Stomach (tissue), 9 donors: ENCODE data around the gene EVC2. TPM values are rescaled to one million over a fixed set of nuclear protein-coding genes. Genes with fewer than 3 reads are reported as not detected.

Source experiments
- DNase-seq, 2 donors: peaks; one replicate each; pipeline versions ENCODE4 v3.0.0 to v3.0.0-alpha.2; 2013 to 2019
- H3K27ac ChIP-seq, 5 donors: fragments of 200-600 bp in 4 of 5; sonication (generic) in 4 of 5; one replicate each; pipeline ENCODE4 v1.5.1; 2013 to 2019; ENCODE audit warnings: mild to moderate bottlenecking in 1 of 5, moderate library complexity in 1 of 5
- H3K27me3 ChIP-seq, 3 donors: fragments of 200-600 bp; sonication (generic); one replicate each; pipeline ENCODE4 v1.5.1; 2017 to 2019; ENCODE audit warnings: mixed run types in 1 of 3
- H3K36me3 ChIP-seq, 4 donors: fragments of 200-600 bp; sonication (generic); 1 replicate in 3 of 4; 2 replicates in 1 of 4; pipeline ENCODE4 v1.5.1; 2016 to 2019
- H3K4me1 ChIP-seq, 4 donors: fragments of 200-600 bp; sonication (generic); one replicate each; pipeline ENCODE4 v1.5.1; 2016 to 2019
- H3K4me3 ChIP-seq, 4 donors: fragments of 200-600 bp; sonication (generic) in 3 of 4; one replicate each; pipeline ENCODE4 v1.5.1; 2016 to 2019; ENCODE audit warnings: mild to moderate bottlenecking in 1 of 4
- H3K9me3 ChIP-seq, 4 donors: fragments of 200-600 bp; sonication (generic); one replicate each; pipeline ENCODE4 v1.5.1; 2016 to 2019
- CTCF ChIP-seq, 7 experiments: fragments of 450-650 bp in 4 of 7; fragments of 200-600 bp in 3 of 7; sonication (generic) in 3 of 7; IDR thresholded peaks; one replicate each; pipeline ENCODE4 v1.5.1; 2016 to 2019; ENCODE audit warnings: antibody characterized with exemption in 7 of 7, control low read depth in 2 of 7, mild to moderate bottlenecking in 1 of 7
- EP300 ChIP-seq: sonication (generic); formaldehyde crosslinking; IDR thresholded peaks from one replicate; pipeline ENCODE4 v1.6.1; 2017; ENCODE audit warnings: antibody characterized with exemption
- POLR2A ChIP-seq, 4 donors: fragments of 450-650 bp; IDR thresholded peaks; one replicate each; pipeline ENCODE4 v1.6.1; 2016; ENCODE audit warnings: antibody characterized with exemption in 4 of 4, control low read depth in 2 of 4, mild to moderate bottlenecking in 1 of 4, moderate library complexity in 1 of 4
- POLR2AphosphoS5 ChIP-seq, 3 donors: sonication (generic); formaldehyde crosslinking; IDR thresholded peaks; one replicate each; pipeline ENCODE4 v1.6.1; 2016; ENCODE audit warnings: antibody characterized with exemption in 3 of 3
- WGBS, 5 donors: extraction: QIAGEN DNeasy Blood & Tissue Kit in 3 of 5; methylation state at CpG; one replicate each; pipeline versions ENCODE4 v1.1.5 to v1.1.7; 2013 to 2018; 5-methylcytosine and 5-hydroxymethylcytosine counted together
- intact Hi-C: fragments of 100-400 bp; cut with DNase I; formaldehyde crosslinking; loops from one replicate; pipeline ENCODE4 v1.15.1; 2023; ENCODE audit warnings: low total_unique reads
- polyA plus RNA-seq, 3 donors: library from polyadenylated mRNA; stranded (reverse); fragments of 200-250 nt; gene quantifications; one replicate each; pipeline ENCODE4 v1.2.3, GENCODE V29; 2013
- total RNA-seq, 5 donors: library from RNA; depleted of rRNA; stranded (reverse); fragments of >200 nt; gene quantifications; one replicate each; pipeline versions ENCODE4 v1.1.0 to v1.2.3, GENCODE V29; 2014 to 2016
- donor health status: healthy with polysubstance abuse.
- donor health status: Bipolar disorder and iron deficiency.
- donor health status: healthy.

Gene EVC2
- total and polyA plus RNA-seq, 8 donors: 0.76 to 11.7 (median 4.9) TPM

GRCh38 chr4:5539584-5539983 is 168.8 kb downstream of the EVC2 start:
- no peaks in the 10 kb centered on the region for H3K4me1 ChIP-seq
- H3K9me3 ChIP-seq: peaks cover 0 to 11% (median 9%) of the 10 kb centered on the region in 4 donors
- H3K27me3 ChIP-seq: no peaks in the 10 kb centered on the region
- WGBS, 5 donors: 63 to 89% (median 67%) methylated on average over 2 of the region's 2 CpGs
- DNase-seq: no peak
- peaks cover 0 to 12% (median 0%) of the 10 kb centered on the region in 4 donors for H3K36me3 ChIP-seq
- H3K4me3 ChIP-seq: no peak overlapping the region
- intact Hi-C loops: no loop called here
- TF ChIP-seq POLR2AphosphoS5 (IDR thresholded peaks at IDR 0.05) (no peak), POLR2A (IDR thresholded peaks at IDR 0.05) (no peak), EP300 (no peak), CTCF (IDR thresholded peaks at IDR 0.05) (no peak)
- H3K27ac ChIP-seq: no peak overlapping the region

- TF ChIP-seq POLR2AphosphoS5 (IDR thresholded peaks at IDR 0.05) (no peak), EP300 (no peak), POLR2A (IDR thresholded peaks at IDR 0.05) (no peak), CTCF (IDR thresholded peaks at IDR 0.05) (no peak)
- Histone ChIP-seq H3K4me1 (no peaks in the 10 kb centered on the region), H3K36me3 (peaks cover 0 to 29% (median 17%) of the 10 kb centered on the region in 4 donors), H3K27me3 (no peaks in the 10 kb centered on the region), H3K9me3 (peaks cover 0 to 11% (median 9%) of the 10 kb centered on the region in 4 donors), H3K4me3 (no peak overlapping the region), H3K27ac (no peak overlapping the region)
- intact Hi-C loops: no loop called here
- DNase-seq: no peak
- WGBS, 5 donors: 88 to 100% (median 93%) methylated on average over 1 to 2 of the region's 2 CpGs
Measured at GRCh38 chr4:5532100-5532499, 176.3 kb downstream of the EVC2 start.

GRCh38 chr4:5528031-5528436 is 180.3 kb downstream of the EVC2 start:
- no peak overlapping the region for H3K27ac ChIP-seq
- no peaks in the 10 kb centered on the region for H3K9me3 ChIP-seq
- H3K36me3 ChIP-seq: peaks cover 0 to 20% (median 9%) of the 10 kb centered on the region in 4 donors
- intact Hi-C loops: no loop called here
- WGBS, 5 donors: 90 to 99% (median 95%) methylated on average over 4 of the region's 4 CpGs
- H3K4me3 ChIP-seq: no peak overlapping the region
- TF ChIP-seq POLR2A (IDR thresholded peaks at IDR 0.05): no peak
- TF ChIP-seq EP300: no peak
- TF ChIP-seq CTCF (IDR thresholded peaks at IDR 0.05): no peak
- no peak for TF ChIP-seq POLR2AphosphoS5 (IDR thresholded peaks at IDR 0.05)
- no peaks in the 10 kb centered on the region for H3K27me3 ChIP-seq
- DNase-seq: no peak
- H3K4me1 ChIP-seq: peaks cover 0 to 6% (median 0%) of the 10 kb centered on the region in 4 donors

- intact Hi-C loops: no loop called here
- 18 to 55% (median 30%) methylated on average over 3 of the region's 3 CpGs for WGBS, 5 donors
- TF ChIP-seq POLR2A (IDR thresholded peaks at IDR 0.05): no peak
- no peak for TF ChIP-seq EP300
- TF ChIP-seq POLR2AphosphoS5 (IDR thresholded peaks at IDR 0.05): no peak
- TF ChIP-seq CTCF (IDR thresholded peaks at IDR 0.05): no peak
- H3K36me3 ChIP-seq: peaks cover 0 to 20% (median 9%) of the 10 kb centered on the region in 4 donors
- no peak for DNase-seq
- H3K27me3 ChIP-seq: no peaks in the 10 kb centered on the region
- H3K27ac ChIP-seq: no peak overlapping the region
- H3K4me3 ChIP-seq: no peak overlapping the region
- no peaks in the 10 kb centered on the region for H3K9me3 ChIP-seq
- H3K4me1 ChIP-seq: peaks cover 0 to 6% (median 0%) of the 10 kb centered on the region in 4 donors
Measured at GRCh38 chr4:5527211-5527610, 181.1 kb downstream of the EVC2 start.
